Left ventricle myocardium superior (tissue), 1 donor: ENCODE data around the gene SAMD13. TPM values are rescaled to one million over a fixed set of nuclear protein-coding genes. Genes with fewer than 3 reads are reported as not detected.

Experiments used
- ATAC-seq: fragments of 200-7000 bp; cut with Tn5 transposase; one replicate; pipeline ENCODE4 v1.9.1; 2020; ENCODE audit warnings: mild to moderate bottlenecking, moderate library complexity
- DNase-seq: peaks from one replicate; pipeline ENCODE4 v3.0.0-alpha.2; 2020
- intact Hi-C: fragments of 100-400 bp; cut with micrococcal nuclease; formaldehyde crosslinking; loops from one replicate; pipeline ENCODE4 v1.11.0; 2022
- total RNA-seq: library from RNA; stranded (reverse); fragmentation: NEBNext Ultra II Directional; extraction: Animal tissue kit (Norgen Biotek cat#: 25700); gene quantifications from one replicate; pipeline ENCODE4 v1.2.1, GENCODE V29; 2021
- donor health status: DM: no; HTN: yes; CAD: no; lungs with severe emphysema.

SAMD13 gene
- total RNA-seq, 1 donor from 2014 or later = 1.7 TPM

DNA sequence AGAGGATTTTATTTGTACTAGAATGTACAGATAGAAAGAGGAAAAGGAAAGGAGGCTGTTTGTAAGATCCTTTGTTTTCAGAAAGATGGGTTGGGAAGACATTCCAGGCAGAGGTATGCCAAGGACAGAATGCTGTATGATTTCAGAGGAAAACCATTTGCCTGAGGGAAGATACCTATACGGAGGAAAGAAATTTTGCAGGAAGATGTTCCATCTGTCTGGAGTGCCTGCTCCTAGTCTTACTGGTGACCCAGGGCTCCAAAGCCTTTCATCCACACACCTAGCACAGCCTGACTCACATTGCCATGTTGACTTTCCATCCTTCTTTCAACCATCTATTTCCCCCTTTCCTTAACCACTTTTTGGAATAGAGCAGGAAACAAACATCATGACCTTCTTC lies 18.2 kb downstream of the SAMD13 start:
- no peak for DNase-seq
- ATAC-seq = no peak
- intact Hi-C loops = no loop called here

DNA sequence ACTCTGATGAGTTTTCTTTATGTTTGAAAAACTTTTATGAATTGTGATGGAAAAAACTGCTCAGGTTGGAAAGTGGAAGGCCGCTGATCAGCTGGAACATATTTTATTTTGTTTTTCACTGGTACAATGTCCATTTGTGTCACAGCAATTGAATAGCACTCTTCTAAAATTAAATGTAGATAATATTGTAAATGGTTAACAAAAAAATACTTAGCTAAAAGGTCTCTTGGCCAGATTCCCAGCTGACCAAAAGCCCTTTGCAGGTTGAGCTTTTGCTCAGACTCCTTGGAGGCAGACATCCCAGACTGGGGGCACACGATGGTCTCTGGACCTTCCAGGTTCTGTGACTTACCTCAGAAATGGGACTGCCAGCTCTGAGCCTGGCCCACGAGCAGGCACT lies 26.3 kb downstream of the SAMD13 start:
- DNase-seq (no peak), ATAC-seq (no peak)
- intact Hi-C loops = no loop called here

DNA sequence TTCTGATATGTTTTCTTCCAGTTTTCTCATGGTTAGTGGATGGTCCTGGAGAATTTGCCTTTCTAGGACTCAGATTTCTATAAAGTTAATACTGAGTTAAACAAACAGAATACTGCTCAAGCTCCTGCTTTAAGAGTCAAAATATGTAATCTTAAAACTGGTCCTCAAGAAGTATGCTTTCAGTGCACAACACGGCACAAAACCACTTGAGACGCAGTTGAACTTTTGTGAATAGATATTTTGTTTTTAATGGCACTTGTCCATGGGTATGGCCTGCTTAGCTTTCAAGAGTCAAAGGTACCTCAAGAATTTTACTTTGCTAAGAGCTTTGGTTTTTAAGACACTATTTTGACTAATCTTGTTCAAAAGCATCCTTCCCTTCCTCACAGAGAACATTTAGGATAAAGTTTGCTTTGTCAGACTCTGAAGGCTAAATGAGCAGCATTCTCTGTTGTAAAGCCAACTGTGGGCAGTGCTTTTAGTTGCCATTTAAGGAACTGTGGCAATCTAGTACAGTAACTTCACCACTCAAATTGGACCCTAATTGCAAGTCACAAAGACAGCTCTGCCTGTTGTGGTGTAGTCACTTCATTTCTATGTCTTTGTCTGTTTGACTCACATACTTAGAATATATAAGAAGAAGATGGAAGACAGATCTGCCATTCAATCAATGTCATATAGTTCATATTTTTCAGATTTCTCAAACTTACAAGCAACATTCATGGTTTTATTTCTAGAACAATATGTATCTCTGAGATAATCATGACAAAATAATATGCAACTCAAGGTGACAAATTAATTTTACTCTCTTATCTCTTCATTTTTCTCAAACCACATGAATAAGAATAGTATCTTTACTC lies 28.8 kb downstream of the SAMD13 start:
- ATAC-seq (no peak), DNase-seq (no peak)
- intact Hi-C loops = no loop called here

DNA sequence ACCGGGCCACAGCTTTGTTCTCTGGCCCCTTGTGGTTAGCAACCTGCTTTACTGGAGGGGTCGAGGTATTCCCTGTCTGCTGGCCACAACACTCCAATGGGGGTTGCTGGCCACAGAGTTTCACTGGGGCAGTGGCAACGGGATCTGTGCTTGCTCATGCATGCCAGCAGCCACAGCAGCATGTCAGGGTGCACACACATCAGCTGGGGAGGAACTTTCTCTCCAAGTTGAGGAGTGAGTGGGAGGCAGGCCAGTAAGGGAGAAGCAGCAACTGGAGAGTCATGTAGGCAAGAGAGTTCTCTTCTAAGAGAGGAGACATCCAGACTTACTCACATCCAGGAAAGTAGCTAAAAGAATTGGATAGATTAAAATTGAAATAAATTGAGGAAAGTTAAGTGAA lies 38.0 kb downstream of the SAMD13 start:
- intact Hi-C loops = no loop called here
- ATAC-seq = no peak
- no peak for DNase-seq

DNA sequence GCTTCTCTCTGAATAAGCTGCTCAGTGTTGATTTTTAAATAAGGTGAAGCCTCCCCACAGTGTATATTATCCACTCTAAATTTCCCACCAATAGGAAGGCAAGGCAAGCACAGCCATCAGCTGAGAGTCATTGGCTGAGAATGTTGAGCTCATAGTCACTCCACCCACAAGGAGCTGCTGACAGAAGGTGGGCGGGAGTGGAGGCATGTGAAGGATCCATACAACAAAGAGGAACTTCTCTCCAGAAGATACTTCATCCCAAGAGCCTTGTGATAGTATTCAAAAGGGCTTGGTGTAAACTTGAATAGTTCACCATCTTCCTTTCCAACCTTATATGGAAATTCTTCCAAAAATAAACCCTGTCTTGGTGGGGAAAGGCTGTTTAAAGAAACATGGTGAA lies 42.8 kb downstream of the SAMD13 start:
- ATAC-seq (no peak), DNase-seq (no peak)
- intact Hi-C loops = no loop called here

DNA sequence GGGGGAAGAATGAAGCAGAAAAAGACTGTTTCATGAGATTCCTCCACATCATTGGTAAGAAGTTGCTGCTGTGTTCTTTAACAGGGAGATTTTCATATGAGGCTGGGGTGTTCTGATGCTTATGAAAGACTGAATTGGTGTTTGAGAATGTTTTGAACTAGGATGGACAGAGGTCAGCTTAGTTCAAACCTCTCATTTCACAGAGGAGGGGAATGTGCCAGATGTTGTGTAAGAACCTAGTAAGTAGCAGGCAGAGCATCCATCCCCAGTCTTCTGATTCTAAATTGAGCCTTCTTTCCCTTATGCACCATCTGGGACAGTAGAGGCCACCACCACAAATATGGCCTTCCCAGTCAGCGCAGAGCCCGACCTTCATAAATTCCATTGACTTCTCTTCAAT lies 43.7 kb downstream of the SAMD13 start:
- no peak for DNase-seq
- no peak for ATAC-seq
- intact Hi-C loops = no loop called here

DNA sequence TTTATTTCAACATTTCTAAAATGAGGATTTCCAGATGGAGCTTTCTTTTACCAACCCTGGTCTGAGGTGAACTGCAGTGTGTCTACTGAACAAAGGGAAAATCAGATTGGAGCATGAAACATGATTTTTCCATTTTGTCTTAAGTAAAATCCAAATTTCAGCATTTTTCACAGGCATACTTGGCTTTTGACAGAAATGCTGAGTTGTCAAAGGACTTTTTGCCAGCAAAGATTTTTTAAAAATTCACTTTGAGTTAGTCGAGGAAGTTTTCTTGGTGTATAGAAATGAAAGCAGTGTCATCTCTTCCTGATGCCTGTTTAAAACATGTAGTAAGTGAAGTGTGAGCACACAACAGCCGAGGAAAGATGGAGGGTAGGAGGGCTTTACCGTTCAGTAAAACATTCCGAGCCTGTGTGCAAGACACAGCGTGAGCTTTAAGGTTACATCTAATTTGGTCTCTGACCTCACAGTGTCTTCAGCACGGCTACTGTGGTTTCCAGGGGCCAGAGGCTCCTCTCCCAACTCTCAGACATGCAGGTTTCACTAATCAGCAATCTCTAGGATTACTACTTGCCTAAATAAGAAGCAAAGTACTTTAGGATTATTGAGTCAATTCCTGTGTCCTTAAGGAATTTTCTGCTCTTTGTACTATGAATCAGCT lies 45.9 kb downstream of the SAMD13 start:
- intact Hi-C loops = no loop called here
- DNase-seq (no peak), ATAC-seq (no peak)

DNA sequence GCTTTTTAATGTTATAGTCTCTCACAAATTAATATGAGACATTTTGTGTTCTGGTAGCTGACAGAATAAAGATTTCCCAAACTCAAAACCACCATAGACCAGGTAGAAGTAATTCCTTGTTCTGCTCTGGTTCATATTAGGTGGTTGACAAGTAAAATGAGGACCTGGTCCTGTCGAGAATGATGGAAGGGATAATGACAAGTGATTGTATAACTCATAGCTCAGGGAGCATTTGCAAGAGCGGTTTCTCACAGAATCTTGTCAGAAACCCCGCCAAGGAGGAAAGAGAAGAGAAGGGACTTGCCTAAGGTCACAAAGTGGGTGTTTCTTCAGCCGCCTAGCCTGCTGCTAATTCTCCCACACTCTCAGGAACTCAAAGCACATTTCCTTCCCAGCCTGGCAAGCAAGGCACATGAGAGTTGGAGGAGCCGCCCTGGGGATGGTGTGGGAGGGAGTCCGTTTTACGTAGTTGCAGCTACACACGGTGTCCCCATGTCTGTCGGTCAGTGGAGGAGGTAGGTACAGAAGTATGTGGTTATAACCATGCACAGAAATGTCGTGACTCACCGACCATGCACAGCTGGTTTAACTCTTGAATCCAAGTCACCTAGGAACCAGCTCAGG lies 46.5 kb downstream of the SAMD13 start:
- intact Hi-C loops = no loop called here
- DNase-seq = no peak
- no peak for ATAC-seq

DNA sequence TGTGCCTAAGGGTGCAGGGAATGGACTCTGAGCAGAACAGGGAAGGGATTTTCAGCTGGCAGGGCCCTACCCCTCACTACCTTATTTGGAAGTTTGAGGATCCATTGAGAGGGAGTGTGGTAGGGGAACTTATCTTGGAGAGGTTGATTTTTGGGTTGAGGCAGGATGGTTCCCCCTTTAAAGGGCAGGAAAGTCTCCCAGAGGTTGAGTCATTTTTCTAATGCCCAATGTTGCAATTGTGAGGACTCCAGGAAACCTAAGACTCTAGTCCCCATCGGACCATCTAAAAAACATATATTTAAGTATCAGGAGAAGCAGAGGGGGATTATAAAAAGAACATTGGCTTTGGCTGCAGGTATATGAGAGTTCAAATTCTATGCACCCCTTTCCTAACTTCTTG lies 47.3 kb downstream of the SAMD13 start:
- intact Hi-C loops = no loop called here
- ATAC-seq = no peak

DNA sequence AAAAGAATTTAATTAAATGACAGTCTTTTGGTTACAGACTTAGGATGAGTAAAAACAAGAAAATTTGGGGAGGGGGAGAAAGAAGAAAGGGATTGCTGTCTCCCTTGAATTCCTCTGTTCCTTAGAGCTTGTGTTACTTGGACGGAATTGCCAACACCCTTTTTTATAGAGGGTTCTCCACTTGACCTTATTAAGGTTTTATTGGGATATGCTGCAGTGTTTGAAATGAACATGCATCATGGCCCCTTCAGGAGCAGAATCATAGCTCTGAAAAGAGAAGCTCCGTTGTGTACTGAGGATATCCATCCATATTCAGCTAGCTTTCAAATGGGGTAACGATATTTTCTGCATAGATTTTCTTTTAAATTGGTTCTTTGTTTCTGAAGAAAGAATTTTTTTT lies 48.6 kb downstream of the SAMD13 start:
- intact Hi-C loops = no loop called here
- ATAC-seq (no peak), DNase-seq (no peak)

More for the DNA sequence above, 47.3 kb downstream of the SAMD13 start:
- DNase-seq = no peak

DNA sequence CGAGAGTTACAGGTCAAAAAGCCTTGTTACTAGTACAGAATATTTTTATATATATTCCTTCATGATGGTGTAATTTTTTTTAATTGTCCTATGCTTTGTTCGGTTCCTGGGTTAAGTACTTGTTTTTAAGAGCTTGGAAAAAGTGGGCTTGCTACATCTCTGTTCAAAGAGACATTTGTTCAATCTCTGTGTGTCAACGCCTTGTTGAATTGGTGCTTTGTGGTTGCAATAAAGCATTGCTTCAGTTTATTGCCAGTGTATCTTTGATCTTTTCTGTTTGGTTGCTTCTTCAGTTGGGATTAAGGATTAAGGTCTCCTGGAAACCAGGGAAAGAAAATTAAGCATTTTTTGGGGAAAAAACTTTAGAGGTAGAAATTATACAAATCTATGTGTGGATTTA lies 49.0 kb downstream of the SAMD13 start:
- intact Hi-C loops = no loop called here
- ATAC-seq (no peak), DNase-seq (no peak)

DNA sequence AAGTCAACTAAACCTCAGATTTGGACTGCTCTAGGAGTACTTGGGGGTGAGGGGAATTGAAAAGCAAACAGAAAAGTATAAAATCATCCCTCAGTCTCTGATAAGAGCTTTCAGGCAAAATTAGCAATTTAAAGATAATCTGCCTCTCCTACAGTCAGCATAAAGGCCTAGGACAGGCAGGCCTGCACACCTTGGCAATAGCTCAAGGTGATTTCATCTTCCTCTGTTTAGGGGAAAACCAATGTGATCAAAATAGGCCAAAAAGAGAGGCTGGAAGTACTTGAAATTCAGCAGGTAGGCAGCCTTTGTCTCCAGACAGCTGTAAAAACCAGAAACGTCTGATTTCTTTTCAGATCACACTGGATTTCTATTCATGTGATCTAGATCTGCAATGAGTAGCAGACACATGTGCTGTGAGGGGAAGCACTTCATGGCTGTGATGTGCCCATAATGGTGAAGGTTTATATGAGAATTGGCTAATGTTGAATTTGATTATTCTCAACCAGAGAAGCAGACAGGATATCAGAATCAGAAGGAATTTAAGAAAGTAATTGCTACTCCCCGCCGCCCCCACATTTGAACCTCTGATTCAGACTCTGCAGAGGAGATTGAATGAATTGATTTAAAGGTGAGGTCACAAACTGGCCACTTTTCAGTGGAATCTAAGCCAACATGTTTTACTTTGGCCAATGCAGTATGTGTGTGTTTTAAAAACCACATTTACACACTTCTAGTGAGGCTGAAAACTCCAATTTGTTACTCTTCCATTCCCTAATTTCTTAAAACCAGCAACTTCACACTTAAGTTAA lies 51.0 kb downstream of the SAMD13 start:
- no peak for DNase-seq
- intact Hi-C loops = no loop called here
- ATAC-seq = no peak

DNA sequence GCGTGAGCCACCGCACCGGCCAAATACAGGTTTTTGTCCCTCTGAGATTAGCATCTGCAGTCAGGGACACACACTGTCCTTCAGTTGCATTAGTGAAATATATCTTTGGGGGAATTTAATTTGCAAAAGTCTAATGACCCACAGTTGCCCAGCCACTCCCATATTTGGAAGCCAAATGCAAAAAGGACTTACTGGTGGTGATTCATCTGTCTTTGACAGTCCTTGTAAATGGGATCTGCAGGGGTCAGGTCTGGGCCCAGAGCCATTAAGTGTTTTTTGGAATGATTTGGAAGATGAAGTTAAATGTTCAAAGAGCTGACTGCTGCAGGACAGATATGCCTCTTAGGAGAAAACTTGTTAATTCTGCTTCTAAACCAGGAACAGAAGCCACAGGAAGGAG lies 52.2 kb downstream of the SAMD13 start:
- DNase-seq (no peak), ATAC-seq (no peak)
- intact Hi-C loops = no loop called here

DNA sequence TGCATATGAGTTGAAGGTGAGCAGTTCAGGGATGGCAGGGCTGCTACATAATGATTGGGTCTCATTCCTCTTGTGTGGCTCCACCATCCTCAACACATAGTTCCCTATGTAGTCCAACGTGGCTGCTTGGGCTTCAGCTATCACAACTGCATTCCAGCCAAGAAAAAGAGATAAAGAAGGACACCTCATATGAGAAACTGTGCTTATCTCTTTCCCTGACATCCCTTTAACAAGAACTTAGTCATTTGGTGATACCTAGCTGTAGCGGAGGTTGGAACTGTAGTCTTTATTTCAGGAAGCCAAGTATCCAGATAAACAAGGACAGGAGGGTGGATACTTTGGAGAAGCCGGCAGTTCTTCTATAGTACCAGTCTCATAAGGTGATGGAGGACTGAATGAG lies 54.0 kb downstream of the SAMD13 start:
- no peak for ATAC-seq
- intact Hi-C loops = no loop called here
- no peak for DNase-seq

DNA sequence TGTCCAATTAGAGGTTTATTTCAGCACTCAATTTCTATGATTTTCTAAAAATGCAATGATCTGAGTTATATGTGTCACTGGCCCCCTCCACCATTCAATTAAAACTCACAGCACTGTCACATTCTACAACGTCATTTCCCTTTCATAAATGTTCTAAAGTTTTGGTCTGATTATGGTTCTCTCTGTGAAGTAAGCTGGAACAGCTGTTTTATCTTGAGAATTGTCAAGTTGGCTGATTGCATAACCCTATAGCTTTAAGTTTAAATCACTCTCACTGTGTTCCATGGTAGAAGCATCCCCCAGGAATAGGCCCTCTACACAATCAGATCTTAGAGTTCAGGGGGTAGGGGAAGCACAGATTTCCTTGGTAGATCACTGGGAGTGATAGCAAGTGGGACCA lies 55.4 kb downstream of the SAMD13 start:
- no peak for DNase-seq
- ATAC-seq = no peak
- intact Hi-C loops = no loop called here

DNA sequence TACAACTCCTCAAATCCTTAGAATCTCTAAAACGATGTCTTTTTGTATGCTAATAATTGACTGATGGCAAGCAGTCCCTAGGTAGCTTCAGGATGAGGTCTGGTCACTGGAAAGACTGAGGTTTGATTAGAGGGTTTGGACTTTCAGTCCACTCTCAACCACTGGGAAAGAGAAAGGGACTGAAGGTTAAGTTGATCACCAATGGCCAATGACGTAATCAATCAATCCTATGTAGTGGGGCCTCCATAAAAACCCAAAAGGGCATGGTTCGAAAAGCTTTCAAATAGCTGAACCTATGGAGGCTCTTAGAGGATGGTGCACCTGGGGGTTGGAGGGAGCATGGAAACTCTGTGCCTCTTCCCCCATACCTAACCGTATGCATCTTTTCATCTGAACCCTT lies 57.2 kb downstream of the SAMD13 start:
- no peak for ATAC-seq
- intact Hi-C loops = no loop called here
- DNase-seq = no peak

DNA sequence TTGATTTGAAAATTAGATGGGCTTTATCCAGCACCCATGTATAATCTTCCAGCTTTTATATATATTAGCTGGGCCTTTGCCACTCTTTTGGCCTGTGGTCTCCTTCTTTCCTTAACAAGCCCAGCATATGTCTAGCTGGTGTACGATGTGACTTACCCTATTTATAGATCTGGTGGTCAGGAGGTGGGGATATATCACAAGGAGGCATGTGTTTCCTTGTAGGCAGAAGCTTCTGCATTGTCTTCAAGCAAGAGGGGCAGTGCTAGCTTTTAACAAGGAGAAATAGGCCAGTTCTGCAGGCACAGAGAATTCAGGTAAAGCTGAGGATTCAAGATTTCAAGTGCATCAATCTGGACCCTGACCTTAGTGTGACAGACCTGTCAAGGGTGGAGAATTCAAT lies 58.8 kb downstream of the SAMD13 start:
- DNase-seq = no peak
- ATAC-seq = no peak
- intact Hi-C loops = no loop called here

DNA sequence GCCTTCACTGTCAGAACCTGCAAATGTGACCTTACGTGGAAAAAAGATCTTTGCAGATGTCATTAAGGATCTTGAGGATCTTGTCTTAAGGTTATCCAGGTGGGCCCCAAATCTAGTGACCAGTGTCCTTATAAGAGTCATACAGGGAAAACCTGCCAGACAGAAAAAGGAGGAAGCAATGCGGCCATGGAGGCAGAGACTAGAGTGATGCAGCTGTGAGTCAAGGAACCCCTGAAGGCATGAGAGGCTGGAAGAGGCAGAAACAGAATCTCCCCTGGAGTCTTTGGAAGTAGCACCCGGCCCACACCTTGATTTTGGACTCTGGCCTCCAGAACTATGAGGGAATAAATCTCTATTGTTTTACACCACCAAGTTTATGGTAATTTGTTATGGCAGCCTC lies 60.3 kb downstream of the SAMD13 start:
- DNase-seq = no peak
- ATAC-seq = no peak
- intact Hi-C loops = no loop called here

DNA sequence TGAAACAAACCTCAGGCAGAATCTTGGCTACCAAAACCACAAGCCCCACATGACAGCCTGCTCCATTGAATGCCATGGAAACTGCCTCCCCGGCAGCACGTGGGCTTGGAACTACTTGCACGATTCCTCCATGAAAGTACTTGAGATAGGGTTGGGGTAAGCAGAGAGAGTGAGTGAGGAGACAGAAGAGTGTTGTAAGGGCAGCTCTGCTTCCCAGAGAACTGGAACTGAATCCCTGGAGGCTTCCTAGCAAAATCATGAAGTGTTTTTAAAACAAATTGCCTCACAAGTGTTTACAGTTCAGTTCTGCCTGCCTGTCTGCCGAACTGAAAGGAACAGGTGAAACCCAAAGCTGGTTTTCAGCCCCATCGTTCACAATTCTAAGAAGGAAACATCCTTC lies 61.5 kb downstream of the SAMD13 start:
- intact Hi-C loops = no loop called here
- ATAC-seq (no peak), DNase-seq (no peak)

DNA sequence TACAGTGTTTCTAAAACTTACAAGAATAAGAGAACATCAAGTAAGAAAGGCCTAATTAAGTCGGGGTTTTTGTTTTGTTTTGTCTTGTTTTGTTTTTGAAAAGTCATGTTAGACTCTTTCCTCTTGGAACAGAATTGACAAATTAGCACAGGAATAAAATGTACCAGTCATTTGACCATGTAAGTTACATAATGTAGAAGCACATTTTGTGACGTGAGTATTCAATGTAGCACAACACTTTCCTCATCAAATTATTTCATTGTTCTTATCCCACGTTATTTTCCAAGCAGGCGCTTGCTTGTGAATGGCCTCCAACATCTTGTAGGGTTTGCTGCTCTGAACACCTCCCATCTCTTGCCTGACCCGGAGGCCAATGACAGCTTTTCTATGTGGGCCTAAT lies 62.1 kb downstream of the SAMD13 start:
- ATAC-seq (no peak), DNase-seq (no peak)
- intact Hi-C loops = no loop called here
